NCI-H1105 (cell line): ENCODE results near the gene VWCE.

Experiments used
- DNase-seq: peaks from one replicate; lab custom pipeline; 2025; lab: John Stamatoyannopoulos, UW

Gene VWCE

GRCh38 chr11:61294717-61295595 is at the start of gene VWCE:
Gene VWCE, minus strand, starts transcription at chr11:61295316. Its CDS starts 279 bp downstream, at chr11:61295037.
- peak; percentile 62 for DNase-seq

GRCh38 chr11:61343792-61344745 is 49.0 kb upstream of the VWCE start:
- no peak for DNase-seq

GRCh38 chr11:61342207-61342803 is 47.2 kb upstream of the VWCE start:
- no peak for DNase-seq

- no peak for DNase-seq
Measured at GRCh38 chr11:61341706-61342105, 46.6 kb upstream of the VWCE start.

- DNase-seq: no peak
Measured at GRCh38 chr11:61340979-61341378, 45.9 kb upstream of the VWCE start.

- no peak for DNase-seq
Measured at GRCh38 chr11:61339490-61339878, 44.4 kb upstream of the VWCE start.

- DNase-seq: no peak
Measured at GRCh38 chr11:61338783-61339489, 43.8 kb upstream of the VWCE start.

- DNase-seq: no peak
Measured at GRCh38 chr11:61337706-61338470, 42.8 kb upstream of the VWCE start.

- DNase-seq: peak; percentile 75
Measured at GRCh38 chr11:61336171-61336935, 41.2 kb upstream of the VWCE start.

GRCh38 chr11:61335355-61335710 is 40.2 kb upstream of the VWCE start:
- DNase-seq: no peak

GRCh38 chr11:61334434-61335354 is 39.6 kb upstream of the VWCE start:
- no peak for DNase-seq

GRCh38 chr11:61333550-61334433 is 38.7 kb upstream of the VWCE start:
- DNase-seq: no peak

GRCh38 chr11:61332797-61333549 is 37.9 kb upstream of the VWCE start, which contains the start of the genes DDB1 and TKFC:
Gene DDB1, minus strand, starts transcription at chr11:61333105. Its CDS starts 137 bp downstream, at chr11:61332968.
Gene TKFC, plus strand, starts transcription at chr11:61333228. Its CDS starts 1,501 bp downstream, at chr11:61334729.
- peak; percentile 94 for DNase-seq

GRCh38 chr11:61332281-61332796 is 37.2 kb upstream of the VWCE start:
- no peak for DNase-seq

- no peak for DNase-seq
Measured at GRCh38 chr11:61331651-61332050, 36.5 kb upstream of the VWCE start.

GRCh38 chr11:61329871-61330270 is 34.8 kb upstream of the VWCE start:
- no peak for DNase-seq

GRCh38 chr11:61328351-61328750 is 33.2 kb upstream of the VWCE start:
- no peak for DNase-seq
